A673 (cell line): Measurements from ENCODE around the gene CBX1. TPM values are rescaled to one million over a fixed set of nuclear protein-coding genes. Genes with fewer than 3 reads are reported as not detected.

Experiments
- BruUV-seq: library from RNA; stranded (reverse); fragments of 400-500 nt; replicated peaks from 2 replicates; lab custom pipeline; 2021; lab: Mats Ljungman, UMichigan
- CTCF ChIA-PET: fragments of 300-600 bp; sonication (Branson Sonifier 250); formaldehyde crosslinking; loops from one replicate; lab custom pipeline; 2022; ENCODE audit warnings: antibody characterized with exemption; lab: Charles Lee
- POLR2A ChIA-PET: fragments of 300-600 bp; sonication (Branson Sonifier 250); formaldehyde crosslinking; loops from one replicate; lab custom pipeline; 2022; ENCODE audit warnings: antibody characterized with exemption; ENCODE audit not compliant: low non-redundant PET; lab: Charles Lee
- DNase-seq: peaks from one replicate; pipeline ENCODE4 v3.0.0-alpha.2; 2015; ENCODE audit warnings: low spot score
- H3K27ac ChIP-seq: fragments of 200-600 bp; sonication (generic); 2 replicates; pipeline ENCODE4 v1.5.1; 2016; ENCODE audit warnings: mixed run types, low read depth, mild to moderate bottlenecking, mixed read lengths, antibody characterized with exemption, low read length; ENCODE audit not compliant: poor library complexity, severe bottlenecking
- H3K27me3 ChIP-seq: fragments of 200-600 bp; sonication (generic); replicated peaks from 2 replicates; pipeline ENCODE4 v1.6.1; 2017; ENCODE audit warnings: mixed run types, low read depth, mild to moderate bottlenecking, mixed read lengths, antibody characterized with exemption, low read length; ENCODE audit not compliant: insufficient read depth, poor library complexity
- H3K36me3 ChIP-seq: fragments of 200-600 bp; sonication (generic); 2 replicates; pipeline ENCODE4 v1.6.1; 2016; ENCODE audit warnings: mixed run types, mild to moderate bottlenecking, mixed read lengths, antibody characterized with exemption, low read length; ENCODE audit not compliant: insufficient read depth, poor library complexity, severe bottlenecking
- H3K4me1 ChIP-seq: fragments of 200-600 bp; sonication (generic); 2 replicates; pipeline ENCODE4 v1.6.1; 2017; ENCODE audit warnings: mixed run types, mild to moderate bottlenecking, mixed read lengths, antibody characterized with exemption, low read length; ENCODE audit not compliant: insufficient read depth, poor library complexity, severe bottlenecking
- H3K4me3 ChIP-seq: fragments of 200-600 bp; sonication (generic); 2 replicates; pipeline ENCODE4 v1.5.1; 2016; ENCODE audit warnings: low read depth, mixed run types, mild to moderate bottlenecking, mixed read lengths, low read length; ENCODE audit not compliant: poor library complexity, severe bottlenecking
- H3K9me3 ChIP-seq: fragments of 200-600 bp; sonication (generic); 2 replicates; pipeline ENCODE4 v1.6.1; 2016; ENCODE audit warnings: mixed run types, low read depth, mild to moderate bottlenecking, mixed read lengths, antibody characterized with exemption, low read length; ENCODE audit not compliant: poor library complexity, severe bottlenecking
- CTCF ChIP-seq: fragments of 300-800, 200-600 bp; sonication (generic); conservative IDR thresholded peaks from 2 replicates; pipeline ENCODE4 v1.5.1; 2017; ENCODE audit warnings: low read depth, mild to moderate bottlenecking, antibody characterized with exemption, low read length, moderate library complexity, mixed read lengths
- EZH2 ChIP-seq: fragments of 200-600 bp; sonication (generic); IDR thresholded peaks from 2 replicates; pipeline ENCODE4 v1.6.1; 2017; ENCODE audit warnings: borderline replicate concordance, low read depth, mild to moderate bottlenecking, mixed read lengths, antibody characterized with exemption, low read length; ENCODE audit not compliant: poor library complexity, severe bottlenecking
- intact Hi-C: fragments of 100-400 bp; cut with micrococcal nuclease; formaldehyde crosslinking; loops from one replicate; pipeline ENCODE4 v1.10.0; 2022; ENCODE audit not compliant: unreplicated experiment
- total RNA-seq: library from RNA; stranded (reverse); gene quantifications from 2 replicates; pipeline ENCODE4 v1.2.3, GENCODE V29; 2021

CBX1 gene
- total RNA-seq, 1 experiment from 2014 or later = 121 TPM

- no peak for DNase-seq
- intact Hi-C loops = no loop called here
- CTCF ChIA-PET = no interaction called here
- no TSS peak for BruUV-seq
- Histone ChIP-seq H3K9me3 (no peaks in the 10 kb centered on the region), H3K4me3 (no peak overlapping the region), H3K4me1 (peaks cover 22% of the 10 kb centered on the region), H3K36me3 (no peaks in the 10 kb centered on the region), H3K27ac (no peak overlapping the region), H3K27me3 (no peaks in the 10 kb centered on the region)
- no peak for TF ChIP-seq CTCF
- no peak for TF ChIP-seq EZH2
- POLR2A ChIA-PET = no interaction called here
Measured at GRCh38 chr17:48144231-48144630, 43.0 kb upstream of the CBX1 start.

GRCh38 chr17:48143629-48144028 is 42.4 kb upstream of the CBX1 start:
- DNase-seq = no peak
- ChIA-PET CTCF (no interaction called here), POLR2A (interaction anchor here (0.6 kb wide), 1 partner anchor 77 kb away, joined by 3 read pairs; no protein-coding TSS in a partner anchor)

GRCh38 chr17:48139944-48140343 is 38.7 kb upstream of the CBX1 start:
- intact Hi-C loops = no loop called here
- no peaks in the 10 kb centered on the region for H3K9me3 ChIP-seq
- ChIA-PET CTCF (interaction anchor here (0.6 kb wide), 1 partner anchor 95 kb away, joined by 26 read pairs; no protein-coding TSS in a partner anchor), POLR2A (interaction anchor here (0.6 kb wide), 1 partner anchor 16 kb away, joined by 3 read pairs; no protein-coding TSS in a partner anchor)
- no peak overlapping the region for H3K27ac ChIP-seq
- no peak for TF ChIP-seq CTCF
- TF ChIP-seq EZH2 = no peak
- BruUV-seq = no TSS peak
- peaks cover 11% of the 10 kb centered on the region for H3K4me1 ChIP-seq
- H3K36me3 ChIP-seq = no peaks in the 10 kb centered on the region
- no peak for DNase-seq
- H3K27me3 ChIP-seq = no peaks in the 10 kb centered on the region
- H3K4me3 ChIP-seq = no peak overlapping the region

More at GRCh38 chr17:48143629-48144028, 42.4 kb upstream of the CBX1 start:
- TF ChIP-seq CTCF (no peak), EZH2 (no peak)
- Histone ChIP-seq H3K9me3 (no peaks in the 10 kb centered on the region), H3K4me1 (peaks cover 16% of the 10 kb centered on the region), H3K36me3 (no peaks in the 10 kb centered on the region), H3K27ac (no peak overlapping the region), H3K27me3 (no peaks in the 10 kb centered on the region), H3K4me3 (no peak overlapping the region)
- BruUV-seq = no TSS peak
- intact Hi-C loops = no loop called here
